HEK293 (cell line): Measurements from ENCODE around the gene MKI67.

Source experiments
- CTCF ChIA-PET: fragments of 350-600 bp; formaldehyde crosslinking; extraction: SDS; loops from one replicate; lab custom pipeline; 2021; ENCODE audit warnings: antibody characterized with exemption; lab: Yijun Ruan, JAX
- POLR2A ChIA-PET: fragments of 300-600 bp; formaldehyde crosslinking; extraction: SDS; loops from one replicate; lab custom pipeline; 2020; ENCODE audit warnings: antibody characterized with exemption, inconsistent platforms; lab: Yijun Ruan, JAX
- H3K27ac ChIP-seq: fragments of 200-500 bp; sonication (Bioruptor generic); 2 replicates; pipeline ENCODE4 v1.5.1; 2014; ENCODE audit warnings: low read depth, low read length, control low read depth, inconsistent platforms; ENCODE audit errors: extremely low read depth
- H3K36me3 ChIP-seq, 2 experiments: fragments of 200-500 bp in 1 of 2; sonication (Bioruptor generic) in 1 of 2; 1 replicate in 1 of 2; 2 replicates in 1 of 2; pipeline ENCODE4 v1.5.1; 2014 to 2017; ENCODE audit warnings: inconsistent platforms in 2 of 2, low read length in 2 of 2; ENCODE audit not compliant: control insufficient read depth in 2 of 2, insufficient read depth in 1 of 2
- H3K4me1 ChIP-seq: fragments of 200-500 bp; sonication (Bioruptor generic); 2 replicates; pipeline ENCODE4 v1.5.1; 2014; ENCODE audit warnings: mild to moderate bottlenecking, low read length, inconsistent platforms; ENCODE audit not compliant: control insufficient read depth, insufficient read depth
- H3K4me3 ChIP-seq: 2 replicates; pipeline ENCODE4 v1.5.1; 2011; ENCODE audit warnings: low read depth, mild to moderate bottlenecking, control low read depth, low read length, moderate library complexity
- H3K9me3 ChIP-seq: fragments of 200-500 bp; sonication (Bioruptor generic); 2 replicates; pipeline ENCODE4 v1.5.1; 2014; ENCODE audit warnings: low read depth, low read length, inconsistent platforms; ENCODE audit not compliant: control insufficient read depth, insufficient read depth
- BCL11B ChIP-seq: fragments of 450-650 bp; formaldehyde crosslinking; IDR thresholded peaks from 2 replicates; pipeline ENCODE4 v1.5.1; 2016; ENCODE audit warnings: low read depth, missing biosample characterization, missing genetic modification characterization
- GLI2 ChIP-seq: fragments of 450-650 bp; formaldehyde crosslinking; IDR thresholded peaks from 2 replicates; pipeline ENCODE4; 2017; ENCODE audit warnings: missing biosample characterization, missing genetic modification characterization, low read depth, borderline replicate concordance
- HIC1 ChIP-seq: fragments of 450-650 bp; formaldehyde crosslinking; IDR thresholded peaks from 2 replicates; pipeline ENCODE4 v1.5.1; 2016; ENCODE audit warnings: missing biosample characterization, missing genetic modification characterization
- HOXC10 ChIP-seq: sonication (generic); formaldehyde crosslinking; IDR thresholded peaks from 2 replicates; pipeline ENCODE4 v1.8.1; 2023; ENCODE audit warnings: mild to moderate bottlenecking, missing genetic modification reagents
- KLF10 ChIP-seq: fragments of 450-650 bp; IDR thresholded peaks from 2 replicates; pipeline ENCODE4 v1.5.1; 2018; ENCODE audit warnings: missing biosample characterization, mild to moderate bottlenecking, missing genetic modification characterization
- RBAK ChIP-seq: fragments of 450-650 bp; formaldehyde crosslinking; IDR thresholded peaks from 2 replicates; pipeline ENCODE4 v1.5.1; 2016; ENCODE audit warnings: missing biosample characterization, missing genetic modification characterization
- ZBTB1 ChIP-seq: fragments of 450-650 bp; formaldehyde crosslinking; IDR thresholded peaks from 2 replicates; pipeline ENCODE4 v1.5.1; 2016; ENCODE audit warnings: missing biosample characterization, missing genetic modification characterization
- ZBTB7A ChIP-seq: fragments of 450-650 bp; formaldehyde crosslinking; IDR thresholded peaks from 2 replicates; pipeline ENCODE4 v1.5.1; 2016; ENCODE audit warnings: low read depth, missing biosample characterization, missing genetic modification characterization
- ZIC2 ChIP-seq: fragments of 450-650 bp; formaldehyde crosslinking; IDR thresholded peaks from 2 replicates; pipeline ENCODE4 v1.5.1; 2016; ENCODE audit warnings: missing biosample characterization, missing genetic modification characterization
- ZNF157 ChIP-seq: fragments of 450-650 bp; formaldehyde crosslinking; IDR thresholded peaks from 2 replicates; pipeline ENCODE4 v1.5.1; 2016; ENCODE audit warnings: missing biosample characterization, missing genetic modification characterization
- ZNF169 ChIP-seq: fragments of 450-650 bp; formaldehyde crosslinking; IDR thresholded peaks from 2 replicates; pipeline ENCODE4 v1.5.1; 2016; ENCODE audit warnings: missing biosample characterization, missing genetic modification characterization
- ZNF175 ChIP-seq: fragments of 450-650 bp; formaldehyde crosslinking; IDR thresholded peaks from 2 replicates; pipeline ENCODE4 v1.5.1; 2016; ENCODE audit warnings: missing biosample characterization, missing genetic modification characterization
- ZNF2 ChIP-seq: fragments of 450-650 bp; formaldehyde crosslinking; IDR thresholded peaks from 2 replicates; pipeline ENCODE4 v1.5.1; 2016; ENCODE audit warnings: missing biosample characterization, missing genetic modification characterization
- ZNF274 ChIP-seq, 2 experiments: fragments of 200-500 bp in 1 of 2; fragments of 450-650 bp in 1 of 2; sonication (Bioruptor generic) in 1 of 2; formaldehyde crosslinking in 1 of 2; IDR thresholded peaks; 2 replicates each; pipeline versions ENCODE4 v1.5.1 to v1.6.1; 2014 to 2016; ENCODE audit warnings: borderline replicate concordance in 1 of 2, inconsistent platforms in 1 of 2, low read length in 1 of 2, missing biosample characterization in 1 of 2, missing genetic modification characterization in 1 of 2
- ZNF302 ChIP-seq: fragments of 450-650 bp; formaldehyde crosslinking; IDR thresholded peaks from 2 replicates; pipeline ENCODE4 v1.5.1; 2016; ENCODE audit warnings: missing biosample characterization, missing genetic modification characterization, low read depth
- ZNF488 ChIP-seq: fragments of 450-650 bp; formaldehyde crosslinking; IDR thresholded peaks from 2 replicates; pipeline ENCODE4 v1.5.1; 2016; ENCODE audit warnings: missing biosample characterization, missing genetic modification characterization
- ZNF518A ChIP-seq: fragments of 450-650 bp; formaldehyde crosslinking; conservative IDR thresholded peaks from 2 replicates; pipeline ENCODE4 v1.5.1; 2016; ENCODE audit warnings: low read depth, missing biosample characterization, missing genetic modification characterization
- ZNF549 ChIP-seq: fragments of 450-650 bp; IDR thresholded peaks from 2 replicates; pipeline ENCODE4 v1.5.1; 2018; ENCODE audit warnings: missing biosample characterization, missing genetic modification characterization, mild to moderate bottlenecking, inconsistent platforms, moderate library complexity
- ZNF596 ChIP-seq: fragments of 450-650 bp; IDR thresholded peaks from 2 replicates; pipeline ENCODE4 v1.5.0; 2018; ENCODE audit warnings: missing biosample characterization, mild to moderate bottlenecking, missing genetic modification characterization, moderate library complexity
- ZNF600 ChIP-seq: fragments of 450-650 bp; formaldehyde crosslinking; IDR thresholded peaks from 2 replicates; pipeline ENCODE4 v1.5.1; 2016; ENCODE audit warnings: missing biosample characterization, missing genetic modification characterization
- ZNF629 ChIP-seq: fragments of 450-650 bp; formaldehyde crosslinking; IDR thresholded peaks from 2 replicates; pipeline ENCODE4 v1.5.1; 2017; ENCODE audit warnings: missing biosample characterization, missing genetic modification characterization
- ZNF654 ChIP-seq: fragments of 450-650 bp; formaldehyde crosslinking; IDR thresholded peaks from 2 replicates; pipeline ENCODE4 v1.5.1; 2016; ENCODE audit warnings: low read depth, missing biosample characterization, missing genetic modification characterization
- ZNF660 ChIP-seq: fragments of 450-650 bp; IDR thresholded peaks from 2 replicates; pipeline ENCODE4 v1.5.1; 2018; ENCODE audit warnings: missing biosample characterization, mild to moderate bottlenecking, missing genetic modification characterization
- ZNF791 ChIP-seq: fragments of 450-650 bp; formaldehyde crosslinking; IDR thresholded peaks from 2 replicates; pipeline ENCODE4 v1.5.1; 2016; ENCODE audit warnings: missing biosample characterization, missing genetic modification characterization
- ZNF837 ChIP-seq: fragments of 450-650 bp; formaldehyde crosslinking; IDR thresholded peaks from 2 replicates; pipeline ENCODE4 v1.5.1; 2016; ENCODE audit warnings: missing biosample characterization, missing genetic modification characterization
- ZSCAN23 ChIP-seq: fragments of 450-650 bp; formaldehyde crosslinking; IDR thresholded peaks from 2 replicates; pipeline ENCODE4 v1.5.1; 2016; ENCODE audit warnings: missing biosample characterization, missing genetic modification characterization
- ZXDB ChIP-seq: fragments of 450-650 bp; formaldehyde crosslinking; IDR thresholded peaks from 2 replicates; pipeline ENCODE4 v1.5.1; 2016; ENCODE audit warnings: missing biosample characterization, missing genetic modification characterization
- TF ChIP-seq, protein P1 (sequence below): fragments of 450-650 bp; IDR thresholded peaks from 2 replicates; pipeline ENCODE4 v1.5.1; 2018; ENCODE audit warnings: missing biosample characterization, mild to moderate bottlenecking, missing genetic modification characterization
- TF ChIP-seq, protein P2 (sequence below): fragments of 450-650 bp; formaldehyde crosslinking; IDR thresholded peaks from 2 replicates; pipeline ENCODE4 v1.5.1; 2016; ENCODE audit warnings: missing biosample characterization, missing genetic modification characterization

Gene MKI67

GRCh38 chr10:128150045-128150493, 23.8 kb upstream of the MKI67 start:
- Histone ChIP-seq H3K9me3 (no peaks in the 10 kb centered on the region), H3K4me1 (no peaks in the 10 kb centered on the region), H3K27ac (no peak overlapping the region), H3K36me3 (no peaks in the 10 kb centered on the region), H3K4me3 (peak overlapping the region; percentile 46)
- ChIA-PET CTCF (interaction anchor here (0.6 to 2.8 kb wide), 25 partner anchors 11 to 455 kb away, joined by 3 to 19 read pairs (median 3); no protein-coding TSS in a partner anchor), POLR2A (no interaction called here)
- TF ChIP-seq ZBTB1 (tag by site-specific recombination) (no peak), ZNF302 (no peak), ZNF169 (tag by site-specific recombination) (no peak), RBAK (tag by site-specific recombination) (no peak), ZNF596 (tag by site-specific recombination) (peak; percentile 25; the same call in 1 of the 2 replicates), ZIC2 (tag by site-specific recombination) (peak; percentile 49), ZNF518A (tag by site-specific recombination) (no peak), ZNF600 (tag by site-specific recombination) (peak; percentile 70; the same call in 1 of the 2 replicates), ZNF488 (tag by site-specific recombination) (no peak), ZNF2 (tag by site-specific recombination) (peak; percentile 88), ZBTB7A (tag by site-specific recombination) (peak; percentile 70), KLF10 (no peak), GLI2 (tag by site-specific recombination) (no peak), ZNF660 (tag by site-specific recombination) (no peak), ZNF549 (tag by site-specific recombination) (no peak), ZNF274 (IDR thresholded peaks at IDR 0.05; ENCODE audit: low read length) (no peak), ZNF274 (tag by site-specific recombination; IDR thresholded peaks at IDR 0.05; ENCODE audit: borderline replicate concordance) (no peak), ZNF175 (no peak), ZXDB (tag by site-specific recombination) (no peak), ZNF157 (tag by site-specific recombination) (no peak), ZNF791 (tag by site-specific recombination) (no peak), ZNF654 (tag by site-specific recombination) (peak; percentile 48), BCL11B (tag by site-specific recombination) (no peak), ZNF629 (tag by site-specific recombination) (no peak), ZNF837 (tag by site-specific recombination) (no peak), HOXC10 (CRISPR knock-in tag) (no peak), ZSCAN23 (tag by site-specific recombination) (no peak), HIC1 (tag by site-specific recombination) (no peak)
- TF ChIP-seq, protein P1, sequence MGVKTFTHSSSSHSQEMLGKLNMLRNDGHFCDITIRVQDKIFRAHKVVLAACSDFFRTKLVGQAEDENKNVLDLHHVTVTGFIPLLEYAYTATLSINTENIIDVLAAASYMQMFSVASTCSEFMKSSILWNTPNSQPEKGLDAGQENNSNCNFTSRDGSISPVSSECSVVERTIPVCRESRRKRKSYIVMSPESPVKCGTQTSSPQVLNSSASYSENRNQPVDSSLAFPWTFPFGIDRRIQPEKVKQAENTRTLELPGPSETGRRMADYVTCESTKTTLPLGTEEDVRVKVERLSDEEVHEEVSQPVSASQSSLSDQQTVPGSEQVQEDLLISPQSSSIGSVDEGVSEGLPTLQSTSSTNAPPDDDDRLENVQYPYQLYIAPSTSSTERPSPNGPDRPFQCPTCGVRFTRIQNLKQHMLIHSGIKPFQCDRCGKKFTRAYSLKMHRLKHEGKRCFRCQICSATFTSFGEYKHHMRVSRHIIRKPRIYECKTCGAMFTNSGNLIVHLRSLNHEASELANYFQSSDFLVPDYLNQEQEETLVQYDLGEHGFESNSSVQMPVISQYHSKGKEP (tag by site-specific recombination): no peak
- TF ChIP-seq, protein P2, sequence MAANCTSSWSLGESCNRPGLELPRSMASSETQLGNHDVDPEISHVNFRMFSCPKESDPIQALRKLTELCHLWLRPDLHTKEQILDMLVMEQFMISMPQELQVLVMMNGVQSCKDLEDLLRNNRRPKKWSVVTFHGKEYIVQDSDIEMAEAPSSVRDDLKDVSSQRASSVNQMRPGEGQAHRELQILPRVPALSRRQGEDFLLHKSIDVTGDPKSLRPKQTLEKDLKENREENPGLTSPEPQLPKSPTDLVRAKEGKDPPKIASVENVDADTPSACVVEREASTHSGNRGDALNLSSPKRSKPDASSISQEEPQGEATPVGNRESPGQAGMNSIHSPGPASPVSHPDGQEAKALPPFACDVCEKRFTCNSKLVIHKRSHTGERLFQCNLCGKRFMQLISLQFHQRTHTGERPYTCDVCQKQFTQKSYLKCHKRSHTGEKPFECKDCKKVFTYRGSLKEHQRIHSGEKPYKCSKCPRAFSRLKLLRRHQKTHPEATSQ (tag by site-specific recombination): no peak
